Tongue (tissue), 2 donors: Measurements from ENCODE around the gene SCG2. TPM values are rescaled to one million over a fixed set of nuclear protein-coding genes. Genes with fewer than 3 reads are reported as not detected.

Source experiments
- DNase-seq: peaks from one replicate; pipeline ENCODE4 v3.0.0-alpha.2; 2015
- total RNA-seq: library from RNA; depleted of rRNA; stranded (reverse); fragments of >200 nt; gene quantifications from one replicate; pipeline ENCODE4 v1.2.3, GENCODE V29; 2014

SCG2 gene
- total RNA-seq, 1 donor from 2014 or later = 2.4 TPM

DNA sequence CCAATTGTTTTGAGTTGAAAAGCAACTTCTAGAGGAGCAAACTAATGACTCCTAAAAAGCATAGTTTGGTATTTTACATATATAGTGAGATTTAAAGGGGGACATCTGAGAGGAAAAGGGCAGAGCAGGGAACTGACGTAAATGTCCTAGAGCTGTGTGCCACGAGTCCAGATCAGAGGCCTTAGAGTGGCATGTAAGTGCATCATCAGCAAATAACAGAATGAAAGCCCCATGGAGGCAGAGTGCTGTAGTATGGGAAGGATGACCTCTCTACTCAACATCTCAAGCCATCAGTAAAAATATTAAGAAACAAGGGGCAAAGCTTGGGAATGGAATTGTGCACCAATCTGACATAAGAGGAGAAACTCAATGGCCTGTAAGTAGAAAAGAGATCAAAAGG, 31.4 kb downstream of the SCG2 start:
- DNase-seq = no peak

GRCh38 chr2:223566396-223566795, 35.8 kb downstream of the SCG2 start:
- no peak for DNase-seq

GRCh38 chr2:223563462-223563861, 38.7 kb downstream of the SCG2 start:
- peak; percentile 9 for DNase-seq

DNA sequence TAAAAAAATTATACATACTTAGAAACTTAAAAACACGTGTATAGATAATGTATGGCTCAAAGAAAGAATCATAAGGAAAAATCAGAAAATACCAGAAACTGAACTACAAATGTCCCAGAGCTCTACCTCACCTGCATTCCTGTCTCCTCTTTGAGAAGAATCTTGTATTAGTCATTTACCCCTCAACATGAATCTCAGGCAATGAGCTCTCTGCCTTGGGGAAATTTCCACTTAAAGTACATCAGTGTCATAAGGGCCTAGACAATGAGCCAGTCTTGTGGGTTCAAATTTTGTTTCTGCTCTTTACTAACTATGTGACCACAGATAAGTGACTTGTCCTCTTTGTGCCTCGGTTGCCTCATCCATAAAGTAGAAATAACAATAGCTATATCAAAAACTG, 40.1 kb downstream of the SCG2 start:
- DNase-seq = no peak

GRCh38 chr2:223560749-223561435, 41.3 kb downstream of the SCG2 start:
- DNase-seq = no peak

DNA sequence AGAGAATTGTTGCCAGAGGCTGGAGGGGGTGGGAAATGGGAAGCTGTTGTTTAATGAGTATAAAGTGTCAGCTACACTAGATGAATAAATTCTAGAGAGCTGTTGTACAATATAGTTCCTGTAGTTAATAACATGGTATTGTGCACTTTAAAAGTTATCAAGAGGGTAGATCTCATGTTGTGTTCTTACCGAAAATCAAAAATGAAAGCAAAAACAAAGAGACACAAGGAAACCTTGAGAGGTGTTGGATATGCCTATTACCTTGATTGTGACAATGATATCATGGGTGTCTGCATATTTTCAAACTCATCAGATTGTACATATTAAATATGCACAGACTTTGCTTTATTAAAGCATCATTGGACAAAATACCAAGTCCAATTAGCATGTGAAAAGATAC, 43.2 kb downstream of the SCG2 start:
- DNase-seq = no peak

- DNase-seq = no peak
Measured at GRCh38 chr2:223554923-223555322, 47.2 kb downstream of the SCG2 start.

DNA sequence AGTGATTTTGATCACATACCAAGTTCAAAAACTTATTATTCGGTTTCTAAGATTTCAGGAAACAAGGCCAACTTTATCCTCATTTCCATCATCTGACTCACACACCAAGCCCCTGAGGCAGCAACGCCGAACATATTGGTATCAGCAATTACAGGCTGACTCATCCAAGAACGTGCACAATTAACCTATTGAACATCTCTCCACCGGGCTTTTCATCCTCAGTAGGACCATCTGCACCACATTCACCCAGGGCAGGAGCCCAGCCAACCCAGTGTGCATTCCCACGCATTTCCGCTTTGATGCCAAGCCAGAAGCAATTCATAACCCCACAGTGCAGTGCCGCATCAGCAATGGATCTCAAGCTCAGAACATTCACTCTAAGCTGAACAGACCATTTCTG, 52.9 kb downstream of the SCG2 start:
- DNase-seq = no peak

- DNase-seq = no peak
Measured at GRCh38 chr2:223548194-223548593, 54.0 kb downstream of the SCG2 start.

Other genes with a start within 250 kb of the SCG2 start
- 3.0 TPM for gene AP1S3, start 235.2 kb upstream of the SCG2 start, total RNA-seq